Activated naive CD4-positive, alpha-beta T cell treated with Interleukin-2 at 50 U/mL for 16 hours (primary cell): ENCODE measurements around the gene SNX32.

Experiments
- DNase-seq: peaks from one replicate; pipeline ENCODE4 v3.0.0-alpha.2; 2020

Gene SNX32

DNA sequence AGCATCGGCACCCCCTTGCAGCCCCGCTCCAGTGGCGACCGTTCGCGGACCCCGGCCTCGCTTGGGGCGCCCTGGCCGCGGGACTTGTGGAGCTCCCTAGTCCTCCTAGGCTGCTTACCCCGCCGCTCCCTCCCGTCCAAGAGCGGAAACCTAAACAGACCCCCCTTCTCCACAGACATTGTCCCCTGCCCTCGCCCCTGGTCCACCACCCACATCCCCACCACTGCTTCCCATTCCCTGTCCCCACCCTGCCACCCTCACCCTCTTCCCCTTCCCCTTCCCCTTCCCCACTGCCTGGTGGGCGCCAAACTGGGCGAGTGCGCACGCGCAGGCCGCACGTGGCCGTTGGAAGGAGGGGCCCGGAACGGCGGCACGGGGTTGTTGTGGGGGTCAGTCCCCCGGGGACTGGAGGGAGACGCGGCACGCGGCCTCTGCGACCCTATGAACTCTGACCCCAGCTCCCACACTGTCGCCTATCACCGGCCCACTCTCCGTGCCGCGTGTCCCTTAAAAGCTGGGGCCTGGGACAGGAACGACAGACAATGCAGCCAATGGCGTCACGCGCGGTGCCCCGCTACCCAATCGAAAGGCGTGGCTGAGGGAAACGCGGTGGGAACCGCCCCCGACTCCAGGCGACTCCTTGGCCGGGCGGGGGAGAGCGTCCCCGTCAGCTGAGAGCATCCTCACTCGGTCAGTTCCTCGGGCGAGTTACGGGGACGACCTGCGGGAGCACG is at the start of gene SNX32:
Gene SNX32, plus strand, starts transcription at position 667 of the 734 bp plus-strand sequence. CDS start 103 bp downstream, outside the sequence.
- DNase-seq: peak; percentile 96

DNA sequence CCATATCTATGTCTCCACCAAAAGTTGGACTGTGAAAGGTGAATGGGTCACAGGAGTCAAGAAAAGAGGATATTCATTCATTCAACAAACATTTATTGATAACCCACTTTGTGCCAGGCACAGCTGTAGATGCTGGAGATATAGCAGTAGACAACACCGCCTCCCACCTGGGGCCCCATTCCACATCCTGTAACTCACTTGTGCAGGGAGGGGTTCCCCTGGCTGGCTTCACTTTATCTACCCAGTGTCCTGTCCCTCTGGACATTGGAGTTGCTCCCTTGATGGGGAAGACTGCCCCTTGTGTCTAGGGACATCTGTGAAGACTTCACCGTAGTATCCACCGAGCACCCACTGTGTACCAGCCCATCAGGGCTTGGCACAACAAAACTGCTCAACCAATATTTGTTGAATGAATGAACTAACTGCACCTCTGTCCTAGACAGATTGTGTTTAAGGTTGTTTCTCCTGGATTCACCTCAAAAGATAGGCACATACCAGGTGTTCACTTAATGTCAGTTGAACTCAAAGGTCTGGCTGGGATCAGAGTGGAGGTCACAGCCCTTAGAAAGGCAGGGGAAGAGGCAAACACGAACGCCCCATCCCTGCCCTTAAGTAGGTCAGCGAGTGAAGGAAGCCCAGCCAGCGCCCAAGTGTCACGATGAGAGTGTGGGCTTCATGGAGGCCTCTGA is 48.3 kb upstream of the SNX32 start:
- no peak for DNase-seq

DNA sequence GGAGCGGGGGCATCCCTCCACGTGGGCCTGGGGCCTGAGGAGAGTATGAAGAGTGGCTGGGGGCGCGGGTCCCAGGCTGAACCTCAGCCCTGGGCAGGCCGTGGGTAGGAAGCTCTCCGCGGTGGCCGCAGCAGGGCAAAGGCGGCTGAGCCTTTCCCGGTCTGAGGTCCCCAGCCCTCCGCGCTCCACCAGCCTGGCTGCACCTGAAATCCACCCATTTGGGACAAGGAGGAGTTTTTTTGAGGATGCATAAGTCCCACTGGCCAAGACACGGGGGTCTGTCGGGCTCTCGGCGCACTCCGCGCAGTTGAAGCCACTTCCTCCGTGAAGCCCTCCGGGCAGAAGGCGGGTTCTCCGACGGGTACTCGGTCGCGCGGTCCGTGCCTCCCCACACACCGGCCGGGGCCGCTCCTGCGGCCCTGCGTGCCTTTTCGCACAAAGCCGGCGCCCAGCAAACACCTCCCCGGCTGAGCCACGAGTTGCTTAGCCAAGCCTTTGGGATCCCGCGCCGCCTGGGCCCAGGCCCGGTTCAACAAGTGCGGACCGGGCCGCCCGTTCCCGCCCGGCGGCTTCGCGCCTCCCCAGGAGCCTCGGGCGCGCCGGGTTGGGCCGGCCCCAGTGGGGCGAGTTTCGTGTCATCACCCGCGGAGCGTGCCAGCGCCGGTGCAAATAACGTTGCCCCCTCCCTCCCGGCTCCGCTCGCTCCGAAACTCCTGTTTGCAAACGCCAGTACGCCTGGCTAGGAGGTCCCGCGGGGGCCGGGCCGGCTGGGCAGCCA is 47.6 kb upstream of the SNX32 start:
- peak; percentile 34 for DNase-seq

GRCh38 chr11:65786786-65787636 is 46.8 kb upstream of the SNX32 start, which contains the start of gene OVOL1:
Gene OVOL1 (plus strand): TSS chr11:65787063. CDS start chr11:65787374, 311 bp downstream.
- DNase-seq: no peak

DNA sequence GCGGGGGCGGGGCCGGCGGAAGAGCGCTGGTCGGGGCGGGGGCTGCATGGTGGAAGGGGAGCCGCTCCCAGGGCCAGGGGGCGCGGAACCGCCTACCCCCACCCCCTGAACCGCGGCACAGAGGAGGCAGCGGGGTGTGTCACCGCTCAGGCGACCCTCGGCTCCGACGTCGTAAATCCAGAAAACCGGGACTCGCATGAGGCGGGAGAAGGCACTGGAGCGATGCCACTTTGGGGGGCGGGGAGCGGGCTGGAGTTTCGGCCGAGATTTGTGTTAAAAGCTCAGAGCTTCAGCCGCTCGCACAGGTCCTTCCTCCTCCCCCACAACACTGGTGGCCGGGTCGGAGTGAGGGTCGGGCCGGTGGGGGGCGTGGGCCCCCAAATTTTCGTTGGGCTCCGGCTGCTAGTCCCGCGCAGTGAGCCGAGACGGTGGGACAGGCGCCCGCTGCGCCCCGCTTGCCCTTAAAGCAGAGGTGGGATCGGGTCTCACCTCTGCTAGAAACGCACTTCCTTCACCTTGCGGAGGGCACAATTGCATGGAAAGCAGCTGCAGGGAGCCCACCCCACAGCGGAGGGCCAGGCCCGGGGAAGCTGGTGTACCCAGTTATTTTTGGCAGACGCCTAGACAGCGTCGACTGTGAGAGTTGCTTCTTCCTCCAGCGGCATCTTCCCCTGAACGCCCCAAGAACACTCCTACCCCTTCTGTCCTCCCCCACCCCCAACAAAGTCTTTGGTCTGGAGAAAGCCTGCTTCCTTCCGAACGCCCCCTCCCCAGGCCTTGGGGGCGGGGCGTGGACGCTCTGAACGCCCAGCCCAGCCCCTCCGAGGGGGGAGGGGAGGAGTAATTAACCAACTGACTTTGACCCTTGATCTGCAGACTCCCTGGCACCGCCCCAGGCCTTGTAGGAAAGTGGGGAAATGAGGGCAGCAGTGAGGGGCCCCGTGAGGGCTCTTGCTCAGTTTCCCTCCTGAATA is 45.8 kb upstream of the SNX32 start:
- DNase-seq: no peak

GRCh38 chr11:65788821-65789220 is 44.9 kb upstream of the SNX32 start:
- no peak for DNase-seq

DNA sequence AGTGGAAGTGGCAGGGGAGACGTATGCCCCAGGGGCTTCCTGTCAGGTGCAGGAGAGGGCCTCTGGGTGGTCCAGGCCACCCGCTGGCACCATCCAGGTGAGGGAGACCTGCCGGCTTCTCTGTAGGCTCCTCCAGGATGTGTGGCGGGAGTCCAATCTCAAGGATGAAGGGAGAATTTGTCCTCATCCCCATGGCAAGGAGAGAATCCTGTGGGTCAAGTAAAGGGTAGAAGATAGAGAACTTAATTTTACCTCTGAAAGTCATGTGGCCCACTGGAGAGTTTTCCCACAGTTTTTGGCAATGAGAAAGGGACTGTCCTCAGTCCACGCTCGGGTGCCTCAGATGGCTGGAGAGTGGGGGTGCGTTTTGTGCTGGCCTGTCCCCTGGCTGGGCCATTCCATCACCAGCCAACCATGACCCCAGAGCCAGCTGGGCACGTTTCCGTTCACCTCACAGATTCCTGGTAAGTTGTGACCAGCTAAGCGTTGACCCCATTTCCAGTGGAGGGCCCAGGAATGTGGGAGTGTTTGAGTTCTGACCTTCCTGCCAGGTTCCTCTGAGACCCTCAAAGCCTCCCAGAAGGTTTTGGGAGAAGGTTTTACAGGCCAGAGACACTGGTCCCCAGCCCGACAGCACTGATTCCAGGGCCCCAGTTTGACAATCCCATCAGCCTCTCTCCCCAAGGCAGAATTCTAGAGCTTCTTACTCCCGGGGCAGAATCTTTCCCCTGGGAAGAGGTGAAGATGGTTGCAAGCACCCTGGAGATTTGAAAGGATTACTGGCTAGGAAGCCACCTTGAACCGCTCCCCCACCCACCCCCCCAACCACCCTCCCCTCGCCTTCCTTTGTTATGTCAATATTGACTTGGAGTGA is 44.3 kb upstream of the SNX32 start:
- DNase-seq: no peak

- DNase-seq: no peak
Observed at GRCh38 chr11:65790104-65790901, 43.5 kb upstream of the SNX32 start.

- no peak for DNase-seq
Observed at GRCh38 chr11:65790902-65791650, 42.7 kb upstream of the SNX32 start.

DNA sequence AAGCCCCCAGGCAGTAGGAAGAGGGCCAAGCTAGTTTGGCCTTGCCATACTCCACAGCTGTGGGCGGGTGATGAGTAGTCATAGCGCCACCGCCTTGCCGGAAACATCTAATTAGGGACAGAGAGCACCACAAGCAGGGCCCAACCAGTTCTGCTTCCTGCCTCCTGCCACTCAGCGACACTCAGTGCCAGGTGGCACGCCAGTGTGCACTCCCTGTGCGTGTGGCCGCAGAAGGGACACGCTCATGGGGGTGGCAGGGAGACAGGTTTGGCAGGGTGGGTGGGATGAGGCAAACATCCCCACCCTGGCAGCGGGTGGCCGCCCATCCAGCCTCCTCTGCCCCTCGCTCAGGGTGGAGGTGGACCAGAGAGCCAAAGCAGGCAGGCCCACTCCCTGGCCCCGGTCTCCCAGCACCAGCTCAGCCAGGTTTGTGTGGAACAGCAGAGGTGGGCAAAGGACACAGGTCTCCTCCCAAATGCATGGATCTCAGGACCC is 42.0 kb upstream of the SNX32 start:
- DNase-seq: peak; percentile 61

DNA sequence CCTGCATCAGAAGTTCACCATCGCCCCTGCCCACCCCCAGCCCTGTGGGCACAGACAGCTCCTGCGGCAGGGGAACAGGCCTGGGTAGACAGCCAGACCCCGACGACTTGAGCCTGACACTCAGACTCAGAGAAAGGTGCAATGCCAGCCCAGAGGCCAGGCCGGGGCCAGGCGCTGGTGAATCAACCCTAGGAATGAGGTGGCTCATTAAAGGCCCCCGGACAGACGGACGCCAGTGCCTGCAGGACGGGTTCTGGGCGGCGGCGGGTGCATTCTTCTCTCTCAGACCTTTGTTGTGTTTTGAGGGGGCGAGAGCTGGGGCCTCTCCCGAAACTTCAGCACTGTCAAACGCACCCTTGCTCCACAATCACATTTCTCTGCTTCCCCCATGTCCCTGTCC is 41.3 kb upstream of the SNX32 start:
- no peak for DNase-seq

DNA sequence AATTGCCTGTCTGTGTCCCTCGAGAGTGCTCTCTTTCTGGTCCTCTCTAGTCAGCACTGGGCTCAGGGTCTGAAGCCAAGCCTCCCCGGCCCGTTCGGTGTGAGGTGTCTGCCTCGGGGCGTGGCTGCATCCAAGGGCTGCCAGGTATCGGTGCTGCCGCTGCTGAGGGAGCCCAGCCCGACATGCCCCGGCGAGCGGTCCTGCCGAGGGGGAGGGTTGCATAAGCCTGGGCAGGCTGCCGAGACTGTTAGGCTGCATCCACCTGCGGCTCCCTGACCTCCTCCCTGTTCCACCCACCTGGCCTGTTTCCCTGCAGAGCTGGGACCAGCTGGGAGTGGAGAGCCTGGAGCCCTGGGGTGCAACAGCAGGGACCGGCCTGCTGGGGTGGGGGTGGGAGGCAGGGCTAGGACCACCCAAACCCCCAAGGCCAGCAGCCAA is 40.6 kb upstream of the SNX32 start:
- no peak for DNase-seq

GRCh38 chr11:65793625-65794400 is 40.0 kb upstream of the SNX32 start:
- no peak for DNase-seq

DNA sequence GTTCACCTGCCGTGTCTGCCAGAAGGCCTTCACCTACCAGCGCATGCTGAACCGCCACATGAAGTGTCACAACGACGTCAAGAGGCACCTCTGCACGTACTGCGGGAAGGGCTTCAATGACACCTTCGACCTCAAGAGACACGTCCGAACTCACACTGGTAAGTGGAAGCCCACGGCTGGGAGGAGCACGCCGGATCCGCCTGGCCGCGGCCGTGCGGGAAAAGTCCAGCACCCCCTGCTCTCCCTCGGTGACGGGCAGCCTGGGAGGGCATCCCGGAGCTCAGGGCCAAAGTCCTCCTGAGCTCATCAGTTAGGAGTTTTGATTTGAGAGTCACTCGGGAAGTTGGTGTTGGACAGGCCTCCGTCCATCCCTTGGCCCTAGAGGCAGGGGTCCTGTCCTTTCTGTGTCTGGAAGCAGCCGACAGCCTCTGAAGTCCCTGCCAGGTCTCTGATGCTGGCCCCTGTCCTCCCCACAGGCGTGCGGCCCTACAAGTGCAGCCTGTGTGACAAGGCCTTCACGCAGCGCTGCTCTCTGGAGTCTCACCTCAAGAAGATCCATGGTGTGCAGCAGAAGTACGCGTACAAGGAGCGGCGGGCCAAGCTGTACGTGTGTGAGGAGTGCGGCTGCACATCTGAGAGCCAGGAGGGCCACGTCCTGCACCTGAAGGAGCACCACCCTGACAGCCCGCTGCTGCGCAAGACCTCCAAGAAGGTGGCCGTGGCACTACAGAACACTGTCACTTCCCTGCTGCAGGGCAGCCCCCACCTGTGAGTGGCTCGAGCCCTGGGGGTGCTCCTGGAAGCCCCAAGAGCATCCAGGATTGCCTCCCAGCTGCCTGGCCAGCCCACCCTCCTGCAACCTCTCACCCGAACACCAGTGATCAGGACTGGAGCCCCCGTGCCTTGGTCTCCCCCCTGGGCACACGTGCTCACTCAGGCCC is 38.9 kb upstream of the SNX32 start:
- DNase-seq: no peak

DNA sequence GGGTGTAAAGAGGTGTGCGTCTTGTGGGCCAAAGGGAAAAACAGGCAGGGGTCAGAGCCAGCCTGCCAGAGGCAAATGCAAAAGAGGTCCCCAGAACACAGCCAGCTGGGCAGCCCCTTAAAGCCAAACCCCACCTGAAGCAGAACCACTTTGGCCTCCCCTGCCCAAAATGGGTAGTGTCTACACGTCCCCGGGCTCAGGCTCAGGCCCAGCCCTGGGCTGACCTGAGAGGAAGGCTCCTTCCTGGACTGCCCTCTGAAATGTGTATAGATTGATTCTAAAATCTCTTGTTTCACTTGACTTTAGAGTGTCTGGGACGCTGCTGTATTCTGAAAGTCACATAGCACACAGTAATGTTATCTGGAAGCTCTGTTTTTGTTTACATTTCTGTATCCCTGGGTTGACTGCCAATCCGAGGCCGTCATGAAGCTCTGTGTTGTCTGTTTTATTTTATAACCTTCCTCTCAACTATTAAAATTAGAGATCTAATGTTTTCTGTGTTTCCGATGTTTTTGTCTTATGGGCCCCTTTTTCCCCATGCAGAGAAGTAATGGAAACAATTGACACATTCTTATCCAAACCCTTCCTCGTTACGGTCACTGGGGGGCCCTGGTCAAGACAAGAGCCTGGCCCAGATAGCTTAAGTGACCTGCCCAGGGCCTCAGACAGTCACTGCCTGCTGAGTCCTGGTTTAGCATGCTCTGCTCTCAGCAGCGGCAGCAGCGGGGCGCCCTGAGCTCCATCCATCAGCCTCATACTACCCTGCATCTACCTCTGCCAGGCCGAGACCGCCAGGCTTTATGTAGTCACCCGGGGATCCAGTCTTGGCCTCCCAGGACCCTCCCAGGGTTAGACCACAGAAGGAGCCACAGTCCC is 36.8 kb upstream of the SNX32 start:
- DNase-seq: no peak
